Measurements from ENCODE around the gene ZNF839. TPM values are rescaled to one million over a fixed set of nuclear protein-coding genes. Genes with fewer than 3 reads are reported as not detected.

Gene ZNF839
- total RNA-seq, 1 donor from 2014 or later: 16.9 TPM

DNA sequence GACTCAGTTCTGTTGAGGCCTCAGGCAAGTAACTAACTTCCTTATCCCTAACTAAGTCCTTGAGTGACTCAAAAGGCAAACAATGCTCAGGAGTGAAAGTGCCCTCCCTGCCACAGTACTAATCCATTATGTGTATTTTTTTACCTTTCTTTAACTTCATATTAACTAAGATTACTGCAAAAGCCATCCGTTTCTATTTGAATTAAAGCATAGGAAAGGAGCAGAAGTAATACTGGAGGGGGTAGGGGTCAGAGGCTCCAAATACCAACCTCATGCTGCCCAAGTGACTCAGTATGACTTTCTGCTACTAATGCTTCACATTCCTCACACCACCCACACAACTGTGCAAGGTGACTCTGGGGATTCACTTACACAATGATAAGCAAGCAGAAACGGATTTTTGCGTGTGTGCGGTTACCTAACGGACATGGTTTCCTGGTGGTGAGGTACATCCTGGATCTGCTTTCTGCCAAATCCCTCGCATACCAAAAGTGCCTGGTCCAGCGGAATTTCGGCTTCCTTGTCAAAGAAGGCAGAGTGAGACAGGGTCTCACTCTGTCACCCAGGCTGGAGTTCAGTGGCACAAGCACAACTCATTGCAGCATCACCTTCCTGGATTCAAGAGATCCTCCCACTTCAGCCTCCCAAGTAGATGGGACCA, 39.7 kb upstream of the ZNF839 start:
- DNase-seq (ENCODE audit: low read depth): peak; percentile 99
- TF ChIP-seq, protein P1, sequence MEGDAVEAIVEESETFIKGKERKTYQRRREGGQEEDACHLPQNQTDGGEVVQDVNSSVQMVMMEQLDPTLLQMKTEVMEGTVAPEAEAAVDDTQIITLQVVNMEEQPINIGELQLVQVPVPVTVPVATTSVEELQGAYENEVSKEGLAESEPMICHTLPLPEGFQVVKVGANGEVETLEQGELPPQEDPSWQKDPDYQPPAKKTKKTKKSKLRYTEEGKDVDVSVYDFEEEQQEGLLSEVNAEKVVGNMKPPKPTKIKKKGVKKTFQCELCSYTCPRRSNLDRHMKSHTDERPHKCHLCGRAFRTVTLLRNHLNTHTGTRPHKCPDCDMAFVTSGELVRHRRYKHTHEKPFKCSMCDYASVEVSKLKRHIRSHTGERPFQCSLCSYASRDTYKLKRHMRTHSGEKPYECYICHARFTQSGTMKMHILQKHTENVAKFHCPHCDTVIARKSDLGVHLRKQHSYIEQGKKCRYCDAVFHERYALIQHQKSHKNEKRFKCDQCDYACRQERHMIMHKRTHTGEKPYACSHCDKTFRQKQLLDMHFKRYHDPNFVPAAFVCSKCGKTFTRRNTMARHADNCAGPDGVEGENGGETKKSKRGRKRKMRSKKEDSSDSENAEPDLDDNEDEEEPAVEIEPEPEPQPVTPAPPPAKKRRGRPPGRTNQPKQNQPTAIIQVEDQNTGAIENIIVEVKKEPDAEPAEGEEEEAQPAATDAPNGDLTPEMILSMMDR (conservative IDR thresholded peaks at IDR 0.05; ENCODE audit: low read depth, low read length): no peak
- no peak overlapping the region for H3K4me3 ChIP-seq (ENCODE audit: low read depth, low read length)

DNA sequence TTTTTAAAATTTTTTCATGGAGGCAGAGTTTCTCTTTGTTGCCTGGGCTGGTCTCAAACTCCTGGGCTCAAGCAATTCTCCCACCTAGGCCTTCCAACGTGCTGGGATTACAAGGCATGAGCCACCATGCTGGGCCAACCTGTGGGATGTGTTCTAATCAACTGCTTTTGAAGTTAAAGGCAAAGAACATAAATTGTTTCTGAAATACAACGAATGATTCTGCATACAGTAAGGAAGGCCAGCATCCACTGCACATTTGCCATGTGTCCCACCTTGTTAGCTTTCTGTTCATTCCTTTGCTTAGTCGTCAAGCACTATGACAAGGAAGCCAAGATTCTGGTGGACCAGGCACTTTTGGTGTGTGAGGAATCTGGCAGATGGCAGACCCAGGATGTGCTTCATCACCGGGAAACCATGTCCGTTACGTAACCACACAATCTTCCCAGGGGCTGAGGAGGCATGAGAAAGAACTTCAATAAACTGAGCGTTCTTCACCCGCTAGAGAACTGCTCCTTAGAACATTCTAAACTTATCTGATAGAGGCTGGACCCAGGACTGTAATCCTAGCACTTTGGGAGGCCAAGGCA, 39.1 kb upstream of the ZNF839 start:
- no peak overlapping the region for H3K4me3 ChIP-seq (ENCODE audit: low read depth, low read length)
- peak; percentile 49 for DNase-seq (ENCODE audit: low read depth)
- TF ChIP-seq, protein P1 (conservative IDR thresholded peaks at IDR 0.05; ENCODE audit: low read depth, low read length): no peak

DNA sequence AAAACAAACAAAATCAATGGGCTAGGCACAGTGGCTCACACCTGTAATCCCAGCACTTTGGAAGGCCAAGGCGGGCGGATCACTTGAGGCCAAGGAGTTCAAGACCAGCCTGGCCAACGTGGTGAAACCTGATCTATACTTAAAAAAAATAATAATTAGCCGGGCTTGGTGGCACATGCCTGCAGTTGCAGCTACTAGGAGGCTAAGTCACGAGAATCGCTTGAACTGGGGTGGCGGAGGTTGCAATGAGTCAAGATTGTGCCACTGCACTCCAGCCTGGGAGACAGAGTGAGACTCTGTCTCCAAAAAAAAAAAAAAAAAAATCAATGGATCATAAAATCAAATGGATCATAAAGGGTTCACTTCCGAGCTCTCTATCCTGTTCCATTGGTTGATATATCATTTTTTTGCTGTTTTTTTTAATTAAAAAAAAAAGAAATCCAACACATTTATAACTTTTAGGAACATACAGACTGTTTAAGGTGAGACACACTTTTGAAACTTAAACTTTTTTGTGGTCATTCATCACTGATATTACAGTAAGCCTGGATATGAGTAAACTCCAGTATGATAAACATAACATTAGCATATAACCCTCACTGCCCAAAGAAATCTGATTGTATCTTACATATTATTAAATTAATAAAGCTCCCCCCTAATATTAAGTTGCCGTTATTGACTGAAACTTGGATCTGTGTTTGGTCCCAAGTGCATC, 36.6 kb upstream of the ZNF839 start:
- TF ChIP-seq, protein P1 (conservative IDR thresholded peaks at IDR 0.05; ENCODE audit: low read depth, low read length): no peak
- no peak overlapping the region for H3K4me3 ChIP-seq (ENCODE audit: low read depth, low read length)
- DNase-seq (ENCODE audit: low read depth): no peak

DNA sequence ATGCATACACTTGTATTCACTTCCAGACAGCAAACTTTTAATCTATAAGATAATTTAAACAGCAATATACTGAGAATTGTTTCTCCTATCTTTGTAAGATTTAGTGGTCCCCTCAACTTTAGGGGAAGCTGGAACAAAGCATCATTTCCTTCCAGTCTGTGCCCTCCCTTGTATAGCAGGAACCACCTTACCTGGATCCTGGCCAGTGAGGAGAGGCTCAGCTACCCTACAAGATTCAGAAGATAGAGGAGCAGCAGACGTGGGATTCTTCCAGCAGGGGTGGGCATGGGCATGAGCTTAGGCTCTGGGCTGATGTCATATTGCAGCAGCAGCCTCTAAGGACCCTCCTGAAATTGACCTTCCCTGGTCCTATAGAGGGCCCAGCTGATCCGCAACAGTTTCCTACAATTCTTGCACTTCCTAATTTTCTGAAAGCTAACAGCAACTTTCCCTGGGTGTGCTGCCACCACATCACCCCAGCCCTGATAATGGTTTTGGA, 35.9 kb upstream of the ZNF839 start:
- H3K4me3 ChIP-seq (ENCODE audit: low read depth, low read length): no peak overlapping the region
- TF ChIP-seq, protein P1 (conservative IDR thresholded peaks at IDR 0.05; ENCODE audit: low read depth, low read length): no peak
- no peak for DNase-seq (ENCODE audit: low read depth)

DNA sequence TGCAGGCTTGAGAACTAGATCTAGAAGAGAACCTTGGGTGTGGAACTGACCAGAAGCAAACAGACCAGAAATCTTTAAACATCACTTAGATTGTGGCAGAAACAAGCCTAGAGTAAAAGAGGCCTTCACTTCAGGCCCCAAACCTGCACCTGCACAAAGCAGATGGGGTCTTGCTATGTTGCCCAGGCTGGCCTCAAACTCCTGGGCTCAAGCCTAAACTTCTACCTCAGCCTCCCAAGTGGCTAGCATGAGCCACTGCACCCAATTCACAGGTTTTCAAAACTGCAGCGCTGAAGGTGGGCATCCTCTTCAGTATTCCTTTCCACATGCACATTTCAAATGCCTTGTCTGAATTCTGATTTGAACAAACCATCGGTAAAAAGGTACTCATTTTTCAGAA, 34.4 kb upstream of the ZNF839 start:
- H3K4me3 ChIP-seq (ENCODE audit: low read depth, low read length): no peak overlapping the region
- TF ChIP-seq, protein P1 (conservative IDR thresholded peaks at IDR 0.05; ENCODE audit: low read depth, low read length): no peak
- DNase-seq (ENCODE audit: low read depth): no peak

DNA sequence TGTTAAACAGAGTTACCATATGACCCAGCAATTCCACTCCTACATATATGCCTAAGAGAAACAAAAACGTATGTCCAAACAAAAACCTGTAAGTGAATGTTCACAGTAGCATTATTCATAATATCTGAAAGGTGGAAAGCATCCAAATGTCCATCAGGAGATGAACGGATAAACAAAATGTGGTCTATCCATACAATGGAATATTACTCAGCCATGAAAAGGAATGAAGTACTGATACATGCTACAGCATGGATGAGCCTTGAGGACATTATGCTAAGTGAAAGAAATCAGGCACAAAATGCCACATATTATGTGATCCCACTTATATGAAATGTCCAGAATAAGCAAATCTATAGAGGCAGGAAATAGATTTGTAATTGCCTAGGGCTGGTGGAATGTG, 31.4 kb upstream of the ZNF839 start:
- TF ChIP-seq, protein P1 (conservative IDR thresholded peaks at IDR 0.05; ENCODE audit: low read depth, low read length): no peak
- no peak overlapping the region for H3K4me3 ChIP-seq (ENCODE audit: low read depth, low read length)
- DNase-seq (ENCODE audit: low read depth): no peak
